Right lobe of liver (tissue), 6 donors: ENCODE measurements around the gene FBXO47. TPM values are rescaled to one million over a fixed set of nuclear protein-coding genes. Genes with fewer than 3 reads are reported as not detected.
"Not testable (repeated sequence)": the region's sequence is repeated elsewhere in the genome, so short reads cannot be mapped to it uniquely, and the experiment has no call there.

ENCODE experiments used
- ATAC-seq, 4 donors: fragments of 200-7000 bp; cut with Tn5 transposase; one replicate each; pipeline ENCODE4 v1.9.1; 2020; ENCODE audit warnings: mild to moderate bottlenecking in 4 of 4, moderate library complexity in 4 of 4
- DNase-seq, 3 donors: peaks; one replicate each; pipeline ENCODE4 v3.0.0-alpha.2; 2020
- H3K27ac ChIP-seq, 3 donors: fragments of 200-600 bp; one replicate each; pipeline ENCODE4 v1.8.0; 2022
- H3K27me3 ChIP-seq, 2 donors: fragments of 200-600 bp; one replicate each; pipeline ENCODE4 v1.8.0; 2022
- H3K36me3 ChIP-seq, 4 donors: fragments of 200-600 bp; sonication (generic) in 1 of 4; one replicate each; pipeline versions ENCODE4 v1.5.1 to v1.8.0; 2017 to 2022; ENCODE audit warnings: control low read depth in 1 of 4
- H3K4me1 ChIP-seq, 4 donors: fragments of 200-600 bp; sonication (generic) in 1 of 4; one replicate each; pipeline versions ENCODE4 v1.5.1 to v1.8.0; 2017 to 2022; ENCODE audit warnings: control low read depth in 1 of 4
- H3K4me3 ChIP-seq, 3 donors: fragments of 200-600 bp; one replicate each; pipeline ENCODE4 v1.8.0; 2022
- H3K9me3 ChIP-seq, 4 donors: fragments of 200-600 bp; sonication (generic) in 1 of 4; one replicate each; pipeline versions ENCODE4 v1.5.1 to v1.8.0; 2017 to 2022; ENCODE audit warnings: control low read depth in 1 of 4
- CTCF ChIP-seq, 4 donors: fragments of 200-600 bp in 3 of 4; fragments of 450-650 bp in 1 of 4; IDR thresholded peaks; one replicate each; pipeline versions ENCODE4 v1.5.1 to v1.8.0; 2016 to 2022; ENCODE audit warnings: antibody characterized with exemption in 4 of 4, mild to moderate bottlenecking in 2 of 4
- POLR2A ChIP-seq: fragments of 450-650 bp; IDR thresholded peaks from one replicate; pipeline ENCODE4 v1.6.1; 2017; ENCODE audit warnings: antibody characterized with exemption, mild to moderate bottlenecking
- WGBS: methylation state at CpG from one replicate; pipeline ENCODE4 v1.1.6; 2018; ENCODE audit warnings: low coverage, low lambda C conversion rate; ENCODE audit not compliant: insufficient coverage; ENCODE audit errors: missing lambda C conversion rate; 5-methylcytosine and 5-hydroxymethylcytosine counted together
- intact Hi-C, 2 donors: fragments of 100-400 bp; cut with DNase I; formaldehyde crosslinking; loops; one replicate each; pipeline versions ENCODE4 v1.11.2 to v1.14.1; 2022
- total RNA-seq, 6 experiments: library from RNA; depleted of rRNA in 2 of 6; stranded (reverse); fragments of >200 nt in 2 of 6; fragmentation: NEBNext Ultra II Directional in 3 of 6; extraction: Animal tissue kit (Norgen Biotek cat#: 25700) in 3 of 6; gene quantifications; one replicate each; pipeline versions ENCODE4 v1.1.0 to v1.2.4, GENCODE V29; 2016 to 2023
- donor health status: DM: no; HTN: yes; CAD: no.
- donor health status: DM: no; HTN: no; CAD: no.
- donor health status: DM: no; HTN: no; CAD: no.
- donor health status: DM: no; HTN: yes; CAD: no.
- donor health status: DM: no; HTN: yes; CAD: no.

The FBXO47 gene
- total RNA-seq, 6 experiments from 2014 or later: not detected

GRCh38 chr17:38942696-38943334 lies 24.4 kb downstream of the FBXO47 start:
- ATAC-seq (no peak), DNase-seq (no peak)
- no peak for TF ChIP-seq POLR2A
- no peak for TF ChIP-seq CTCF (IDR thresholded peaks at IDR 0.05)
- intact Hi-C loops: no loop called here
- Histone ChIP-seq H3K4me1 (no peaks in the 10 kb centered on the region), H3K9me3 (no peaks in the 10 kb centered on the region), H3K36me3 (no peaks in the 10 kb centered on the region), H3K27me3 (no peaks in the 10 kb centered on the region), H3K27ac (no peak overlapping the region), H3K4me3 (no peak overlapping the region)
- 45% methylated on average over 4 of the region's 4 CpGs for WGBS

- H3K36me3 ChIP-seq: no peaks in the 10 kb centered on the region
- no peak for TF ChIP-seq CTCF (IDR thresholded peaks at IDR 0.05)
- TF ChIP-seq POLR2A: no peak
- H3K4me1 ChIP-seq: no peaks in the 10 kb centered on the region
- WGBS: 90% methylated on average over 1 of the region's 1 CpG
- DNase-seq (no peak), ATAC-seq (no peak)
- no peaks in the 10 kb centered on the region for H3K27me3 ChIP-seq
- no peak overlapping the region for H3K27ac ChIP-seq
- intact Hi-C loops: no loop called here
- H3K9me3 ChIP-seq: no peaks in the 10 kb centered on the region
- no peak overlapping the region for H3K4me3 ChIP-seq
Observed at GRCh38 chr17:38940404-38940803, 26.8 kb downstream of the FBXO47 start.

GRCh38 chr17:38939987-38940386 lies 27.2 kb downstream of the FBXO47 start:
- Histone ChIP-seq H3K4me1 (no peaks in the 10 kb centered on the region), H3K27me3 (no peaks in the 10 kb centered on the region), H3K4me3 (no peak overlapping the region), H3K27ac (no peak overlapping the region), H3K9me3 (no peaks in the 10 kb centered on the region), H3K36me3 (no peaks in the 10 kb centered on the region)
- no peak for TF ChIP-seq POLR2A
- ATAC-seq: no peak
- DNase-seq: no peak
- intact Hi-C loops: no loop called here

- intact Hi-C loops, ATAC-seq, H3K36me3 ChIP-seq, H3K27me3 ChIP-seq, H3K27ac ChIP-seq, H3K4me1 ChIP-seq, DNase-seq, H3K4me3 ChIP-seq, H3K9me3 ChIP-seq: not testable (repeated sequence)
- 74% methylated on average over 7 of the region's 9 CpGs for WGBS
Observed at GRCh38 chr17:38933962-38934361, 33.2 kb downstream of the FBXO47 start.

- ATAC-seq, DNase-seq, H3K36me3 ChIP-seq: not testable (repeated sequence)
Observed at GRCh38 chr17:38930782-38931181, 36.4 kb downstream of the FBXO47 start.

GRCh38 chr17:38926293-38927070 lies 40.7 kb downstream of the FBXO47 start:
- H3K27me3 ChIP-seq: no peaks in the 10 kb centered on the region
- no peaks in the 10 kb centered on the region for H3K9me3 ChIP-seq
- H3K36me3 ChIP-seq: no peaks in the 10 kb centered on the region
- DNase-seq: no peak
- H3K27ac ChIP-seq: no peak overlapping the region
- TF ChIP-seq CTCF (IDR thresholded peaks at IDR 0.05) (no peak), POLR2A (no peak)
- peaks cover 0 to 13% (median 6%) of the 10 kb centered on the region in 4 donors for H3K4me1 ChIP-seq
- ATAC-seq: peak in 1 of 4 donors; percentile 21
- intact Hi-C loops: no loop called here
- 55% methylated on average over 2 of the region's 2 CpGs for WGBS
- no peak overlapping the region for H3K4me3 ChIP-seq

More at GRCh38 chr17:38930782-38931181, 36.4 kb downstream of the FBXO47 start:
- intact Hi-C loops, H3K27me3 ChIP-seq, H3K27ac ChIP-seq, H3K9me3 ChIP-seq, H3K4me1 ChIP-seq, H3K4me3 ChIP-seq: not testable (repeated sequence)
- no CpG with 5 or more reads among the region's 36 CpGs for WGBS
